ENCODE data around the gene EPRS1.
"Not testable (repeated sequence)": the region's sequence is repeated elsewhere in the genome, so short reads cannot be mapped to it uniquely, and the experiment has no call there.

Gene EPRS1

GRCh38 chr1:220046052-220046930 is at the start of gene EPRS1:
EPRS1 (minus strand) TSS chr1:220046505; CDS start chr1:220046388, 117 bp downstream.
- DNase-seq, result peak; percentile 92 to 98 (median 96)

GRCh38 chr1:220094016-220094911 is 48.0 kb upstream of the EPRS1 start, which contains the start of gene IARS2:
IARS2 (plus strand) TSS chr1:220094132; CDS start chr1:220094217, 85 bp downstream.
- peak; percentile 65 to 91 (median 91) for DNase-seq

GRCh38 chr1:220093361-220094015 is 47.2 kb upstream of the EPRS1 start:
- no peak for DNase-seq

GRCh38 chr1:220092694-220093093 is 46.4 kb upstream of the EPRS1 start:
- no peak for DNase-seq

DNA sequence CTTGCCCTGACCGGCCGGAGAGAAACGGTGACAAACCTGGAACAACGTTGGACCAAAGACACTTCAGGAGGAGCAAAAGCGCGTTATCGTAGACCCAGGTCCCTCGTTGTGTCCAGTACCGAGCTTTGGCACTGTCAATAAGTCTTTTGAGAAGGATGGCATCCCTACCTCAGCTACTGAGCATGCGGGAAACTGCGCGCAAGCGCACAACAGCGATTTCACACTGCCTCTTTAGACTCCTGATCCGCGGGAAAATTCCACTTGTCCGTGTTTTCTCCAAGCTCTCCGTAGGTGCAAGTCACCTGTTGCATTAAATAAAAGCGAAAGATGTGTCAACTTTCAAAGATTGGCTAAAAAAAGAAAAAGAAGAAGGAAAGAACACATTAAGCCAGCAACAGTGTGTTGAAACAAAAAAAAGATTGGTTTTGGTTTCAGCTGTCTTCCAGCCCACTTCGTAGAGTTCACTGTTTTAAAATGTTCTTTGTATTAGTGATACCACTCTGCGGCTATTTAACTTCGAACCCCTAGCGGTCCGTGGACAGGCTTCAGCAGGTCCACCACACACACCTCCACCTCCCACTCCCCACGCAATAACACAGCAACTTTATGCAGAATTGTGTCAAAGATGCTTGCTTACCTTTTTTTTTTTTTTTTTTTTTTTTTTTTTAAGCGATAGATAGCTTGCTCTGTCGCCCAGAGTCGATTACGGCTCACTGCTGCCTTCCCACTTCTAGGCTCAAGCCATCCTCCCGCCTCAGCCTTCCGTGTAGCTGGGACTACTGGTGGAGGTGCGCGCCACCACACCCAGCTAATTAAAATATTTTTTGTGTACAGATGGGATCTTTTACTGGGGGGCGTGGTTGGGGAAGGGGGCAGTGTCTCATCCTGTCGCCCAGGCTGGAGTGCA is 43.6 kb upstream of the EPRS1 start, which contains the start of gene BPNT1:
Gene BPNT1 (minus strand): TSS at position 139 of the 907 bp plus-strand sequence. CDS start 9,942 bp downstream, outside the sequence.
- peak; percentile 95 to 99 (median 96) for DNase-seq

GRCh38 chr1:220086261-220086686 is 40.0 kb upstream of the EPRS1 start:
- DNase-seq, result not testable (repeated sequence)

- DNase-seq, result no peak
These were observed 38.2 kb upstream of the EPRS1 start for GRCh38 chr1:220084460-220084859.

GRCh38 chr1:220077887-220078286 is 31.6 kb upstream of the EPRS1 start:
- DNase-seq, result no peak

GRCh38 chr1:220076861-220077762 is 30.8 kb upstream of the EPRS1 start:
- no peak for DNase-seq

- no peak for DNase-seq
These were observed 21.2 kb upstream of the EPRS1 start for GRCh38 chr1:220067269-220068204.

DNA sequence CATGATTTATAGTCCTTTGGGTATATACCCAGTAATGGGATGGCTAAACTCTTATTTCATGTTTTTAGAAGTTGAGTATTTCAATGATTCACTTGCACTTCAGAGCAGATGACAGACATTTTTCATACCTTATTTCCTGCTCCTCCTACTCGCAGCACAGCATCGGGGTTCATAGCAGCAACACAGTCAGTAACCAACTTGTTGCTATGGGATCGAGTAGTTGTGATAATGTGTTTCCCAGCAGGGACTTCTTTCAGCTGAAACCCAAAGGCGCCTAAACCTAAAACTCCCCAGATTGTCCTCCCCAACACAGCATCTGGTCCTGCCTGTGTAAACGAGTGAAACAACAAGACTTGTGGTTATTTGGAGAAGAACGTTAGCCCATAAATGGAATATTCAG is 16.3 kb upstream of the EPRS1 start:
- DNase-seq, result no peak

DNA sequence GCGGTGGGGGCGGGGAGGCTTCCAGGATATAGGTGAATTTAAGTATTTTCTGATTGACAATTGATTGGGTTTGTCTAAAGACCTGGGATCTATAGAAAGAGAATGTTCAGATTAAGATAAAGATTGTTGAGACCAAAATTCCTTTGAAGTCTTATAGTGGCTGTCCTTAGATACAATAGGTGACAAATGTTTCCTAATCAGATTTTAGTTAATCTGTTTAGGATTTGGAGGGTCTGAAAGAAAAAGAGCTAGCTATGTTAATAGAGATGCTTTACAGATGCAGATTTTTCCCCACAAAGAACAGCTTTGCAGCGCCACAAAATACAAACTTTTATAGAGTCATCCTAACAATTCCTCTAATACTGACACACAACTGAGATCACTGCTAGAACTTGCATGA is 14.6 kb upstream of the EPRS1 start:
- no peak for DNase-seq

GRCh38 chr1:220056374-220056773 is 10.1 kb upstream of the EPRS1 start:
- no peak for DNase-seq

DNA sequence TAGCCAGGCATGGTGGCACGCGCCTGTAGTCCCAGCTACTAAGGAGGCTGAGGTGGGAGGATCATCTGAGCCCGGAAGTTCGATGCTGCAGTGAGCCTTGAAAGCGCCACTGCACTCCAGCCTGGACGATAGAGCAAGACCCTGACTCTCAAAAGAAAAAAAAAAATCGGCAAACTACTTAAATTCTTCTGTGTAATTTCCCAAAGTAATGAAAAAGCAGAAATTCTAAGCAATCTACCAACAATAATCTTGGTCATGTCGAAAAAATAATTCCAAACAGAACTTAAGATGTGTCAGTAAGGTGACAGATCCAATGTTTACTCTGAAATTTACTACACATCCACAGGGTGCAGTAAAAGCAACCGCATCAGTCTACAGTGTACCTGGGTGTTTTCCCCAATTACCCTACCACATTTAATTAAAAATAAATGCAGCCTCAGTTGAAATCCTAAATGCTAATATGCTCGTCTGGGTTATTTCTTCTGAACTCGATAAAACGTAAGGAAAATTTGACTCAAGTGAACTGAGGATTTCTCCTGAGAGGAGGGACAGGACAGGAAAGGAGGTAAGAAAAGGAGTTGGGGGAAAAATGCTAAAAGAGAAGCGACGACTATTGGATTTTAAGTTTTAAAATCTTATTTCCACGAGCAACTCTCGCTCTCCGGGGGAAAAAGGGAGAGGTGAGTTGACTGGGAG is 801 bp downstream of the EPRS1 start:
- DNase-seq, result peak in 2 of 3 experiments; percentile 35 to 63

- DNase-seq, result no peak
These were observed 1.5 kb downstream of the EPRS1 start for GRCh38 chr1:220044678-220045355.

GRCh38 chr1:220043646-220044045 is 2.7 kb downstream of the EPRS1 start:
- no peak for DNase-seq

DNA sequence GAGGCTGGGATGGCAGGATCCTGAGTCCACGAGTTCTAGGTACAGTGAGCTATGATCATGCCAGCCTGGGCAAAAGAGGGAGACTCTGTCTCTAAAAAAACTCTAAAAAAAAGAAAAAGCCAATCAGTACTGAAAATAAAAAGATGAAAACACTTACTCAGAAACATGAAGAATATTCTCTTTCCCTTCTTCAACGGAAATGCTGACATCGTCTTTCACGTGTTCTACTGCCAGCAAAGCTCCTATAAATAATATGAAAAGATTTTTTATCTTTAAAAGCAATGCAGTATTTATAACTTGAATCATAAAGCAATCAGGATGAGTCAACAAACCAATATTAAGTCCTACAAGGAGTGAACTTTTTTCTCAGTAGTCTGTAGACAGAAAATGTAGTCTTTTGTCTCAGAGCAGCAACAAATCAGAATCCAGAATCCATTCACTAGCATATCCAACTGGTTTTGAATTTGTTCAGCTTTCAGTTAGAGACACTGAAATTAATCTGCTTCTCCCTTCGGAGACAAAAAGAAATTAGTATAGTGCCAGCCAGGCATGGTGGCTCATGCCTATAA is 6.2 kb downstream of the EPRS1 start:
- DNase-seq, result no peak

- DNase-seq, result no peak
These were observed 7.7 kb downstream of the EPRS1 start for GRCh38 chr1:220038640-220039039.
